Peyer's patch (tissue), 4 donors: ENCODE measurements around the gene CADM3. TPM values are rescaled to one million over a fixed set of nuclear protein-coding genes. Genes with fewer than 3 reads are reported as not detected.
A peak's percentile ranks its signal among the peaks of the same experiment; 100 is the strongest.

Source experiments
- DNase-seq, 3 donors: peaks; one replicate each; pipeline ENCODE4 v3.0.0-alpha.2; 2017 to 2019
- H3K27ac ChIP-seq, 4 donors: fragments of 200-600 bp; sonication (generic); one replicate each; pipeline ENCODE4 v1.5.1; 2016 to 2019
- H3K27me3 ChIP-seq, 2 donors: fragments of 200-600 bp; sonication (generic); one replicate each; pipeline ENCODE4 v1.5.1; 2019
- H3K36me3 ChIP-seq, 3 donors: fragments of 200-600 bp; sonication (generic); one replicate each; pipeline ENCODE4 v1.5.1; 2016 to 2019
- H3K4me1 ChIP-seq, 4 donors: fragments of 200-600 bp; sonication (generic); one replicate each; pipeline ENCODE4 v1.5.1; 2016 to 2019
- H3K4me3 ChIP-seq, 4 donors: fragments of 200-600 bp; sonication (generic); 1 replicate in 3 of 4; 2 replicates in 1 of 4; pipeline ENCODE4 v1.5.1; 2016 to 2019; ENCODE audit warnings: mild to moderate bottlenecking in 1 of 4
- H3K9me3 ChIP-seq, 4 donors: fragments of 200-600 bp; sonication (generic); one replicate each; pipeline ENCODE4 v1.5.1; 2016 to 2019; ENCODE audit warnings: mild to moderate bottlenecking in 1 of 4
- POLR2A ChIP-seq, 2 donors: fragments of 450-650 bp; IDR thresholded peaks; one replicate each; pipeline ENCODE4 v1.5.1; 2017; ENCODE audit warnings: antibody characterized with exemption in 2 of 2, mild to moderate bottlenecking in 2 of 2, moderate library complexity in 2 of 2
- total RNA-seq, 4 donors: library from RNA; depleted of rRNA; stranded (reverse); fragments of >200 nt; gene quantifications; one replicate each; pipeline ENCODE4 v1.1.0, GENCODE V29; 2016
- TF ChIP-seq, protein P1 (sequence below), 6 experiments: fragments of 450-650 bp in 4 of 6; fragments of 200-600 bp in 2 of 6; sonication (generic) in 1 of 6; IDR thresholded peaks; one replicate each; pipeline ENCODE4 v1.5.1; 2017 to 2019; ENCODE audit warnings: antibody characterized with exemption in 6 of 6, mild to moderate bottlenecking in 3 of 6, moderate library complexity in 1 of 6

CADM3 gene
- total RNA-seq, 4 donors from 2014 or later: 2.1 to 19.8 (median 8.1) TPM

DNA sequence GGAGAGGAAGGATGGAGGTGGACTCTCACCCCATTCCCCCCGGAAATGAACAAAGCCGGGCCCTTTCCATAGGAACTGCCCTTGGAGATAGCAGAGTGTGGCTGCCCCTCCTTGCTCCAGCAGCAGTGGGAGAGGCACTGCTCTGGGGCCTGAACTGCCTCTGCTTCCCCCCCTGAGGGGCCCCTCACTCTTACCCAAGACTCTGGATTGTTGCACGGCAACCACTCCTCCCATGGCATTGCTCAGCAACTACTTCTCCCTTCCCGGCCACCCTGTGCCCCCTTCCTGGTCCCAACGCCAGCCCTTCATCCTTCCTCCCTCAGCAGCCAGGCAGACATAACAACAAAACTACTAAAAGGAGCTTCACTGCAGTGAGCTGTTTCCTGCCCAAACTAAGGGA lies 30.2 kb downstream of the CADM3 start:
- TF ChIP-seq, protein P1, sequence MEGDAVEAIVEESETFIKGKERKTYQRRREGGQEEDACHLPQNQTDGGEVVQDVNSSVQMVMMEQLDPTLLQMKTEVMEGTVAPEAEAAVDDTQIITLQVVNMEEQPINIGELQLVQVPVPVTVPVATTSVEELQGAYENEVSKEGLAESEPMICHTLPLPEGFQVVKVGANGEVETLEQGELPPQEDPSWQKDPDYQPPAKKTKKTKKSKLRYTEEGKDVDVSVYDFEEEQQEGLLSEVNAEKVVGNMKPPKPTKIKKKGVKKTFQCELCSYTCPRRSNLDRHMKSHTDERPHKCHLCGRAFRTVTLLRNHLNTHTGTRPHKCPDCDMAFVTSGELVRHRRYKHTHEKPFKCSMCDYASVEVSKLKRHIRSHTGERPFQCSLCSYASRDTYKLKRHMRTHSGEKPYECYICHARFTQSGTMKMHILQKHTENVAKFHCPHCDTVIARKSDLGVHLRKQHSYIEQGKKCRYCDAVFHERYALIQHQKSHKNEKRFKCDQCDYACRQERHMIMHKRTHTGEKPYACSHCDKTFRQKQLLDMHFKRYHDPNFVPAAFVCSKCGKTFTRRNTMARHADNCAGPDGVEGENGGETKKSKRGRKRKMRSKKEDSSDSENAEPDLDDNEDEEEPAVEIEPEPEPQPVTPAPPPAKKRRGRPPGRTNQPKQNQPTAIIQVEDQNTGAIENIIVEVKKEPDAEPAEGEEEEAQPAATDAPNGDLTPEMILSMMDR (IDR thresholded peaks at IDR 0.05): no peak
- TF ChIP-seq POLR2A (IDR thresholded peaks at IDR 0.05): no peak
- Histone ChIP-seq H3K27ac (no peak overlapping the region), H3K9me3 (no peaks in the 10 kb centered on the region), H3K4me3 (peak overlapping the region in 1 of 4 donors; percentile 10), H3K36me3 (no peaks in the 10 kb centered on the region), H3K27me3 (no peaks in the 10 kb centered on the region), H3K4me1 (no peaks in the 10 kb centered on the region)
- DNase-seq: no peak

DNA sequence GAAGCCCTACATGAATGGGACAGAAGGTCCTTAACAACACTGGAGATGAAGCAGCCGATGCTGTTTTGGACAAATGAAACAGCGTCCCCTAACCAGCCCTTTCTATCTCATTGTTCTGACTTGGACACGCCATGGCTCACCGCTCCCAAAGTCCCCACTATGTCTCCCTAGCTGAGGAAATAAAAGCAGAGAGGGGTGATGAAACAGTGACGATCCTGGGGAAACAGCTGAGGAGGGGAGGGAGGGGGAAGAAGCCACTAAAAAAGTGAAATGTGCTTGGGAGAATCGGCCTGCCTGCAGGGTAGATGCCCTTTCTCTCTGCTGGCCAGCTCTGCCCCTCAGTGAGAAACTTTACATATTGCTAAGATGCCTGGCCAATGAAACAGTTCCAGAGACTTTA lies 32.2 kb downstream of the CADM3 start:
- Histone ChIP-seq H3K4me3 (no peak overlapping the region), H3K27me3 (no peaks in the 10 kb centered on the region), H3K27ac (no peak overlapping the region), H3K4me1 (no peaks in the 10 kb centered on the region), H3K36me3 (no peaks in the 10 kb centered on the region), H3K9me3 (no peaks in the 10 kb centered on the region)
- no peak for DNase-seq
- TF ChIP-seq, protein P1 (IDR thresholded peaks at IDR 0.05): no peak
- TF ChIP-seq POLR2A (IDR thresholded peaks at IDR 0.05): no peak

DNA sequence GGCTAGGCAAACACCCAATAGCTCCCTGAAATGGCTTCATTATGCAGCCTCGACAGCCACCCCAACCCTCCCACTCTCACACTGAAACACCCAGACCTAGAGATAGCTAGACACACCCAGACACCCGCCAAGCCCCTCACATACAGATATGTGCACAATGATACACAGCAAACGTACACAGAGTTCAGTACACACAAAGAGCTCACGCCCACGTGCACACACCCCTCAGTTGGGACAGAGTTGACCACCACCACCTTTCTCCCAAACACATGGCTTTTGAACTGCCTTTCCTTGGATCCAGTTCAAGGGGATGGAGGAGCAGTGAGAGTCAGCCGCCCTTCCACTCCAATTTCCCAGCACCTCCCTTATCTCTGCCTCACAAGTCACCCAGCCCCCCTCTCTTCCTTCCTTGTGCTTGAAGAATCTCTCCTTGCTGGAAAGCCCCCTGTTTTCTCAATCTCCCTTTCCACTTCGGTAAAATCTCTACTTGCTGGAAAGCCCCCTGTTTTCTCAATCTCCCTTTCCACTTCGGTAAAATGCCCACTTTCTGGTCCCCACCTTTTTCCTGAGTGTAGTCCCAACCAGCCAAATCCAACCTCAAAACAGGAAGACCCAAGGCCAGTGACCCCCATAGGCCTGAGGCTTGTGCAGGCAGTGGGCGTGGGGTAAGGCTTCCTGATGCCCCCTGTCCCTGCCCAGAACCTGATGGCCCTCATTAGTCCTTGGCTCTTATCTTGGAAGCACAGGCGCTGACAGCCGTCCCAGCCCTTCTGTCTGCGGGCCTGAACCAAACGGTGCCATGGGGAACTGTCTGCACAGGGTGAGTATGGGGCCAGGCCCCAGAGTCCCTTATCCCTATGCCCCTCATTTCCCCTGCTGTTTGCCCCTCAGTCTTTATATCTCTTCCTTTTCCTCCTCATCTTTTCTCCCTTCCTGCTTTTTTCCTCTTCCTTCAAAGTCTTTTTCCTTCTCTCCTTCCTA lies 33.0 kb downstream of the CADM3 start, which contains the start of gene ACKR1:
ACKR1 (plus strand) TSS at position 715 of the 981 bp plus-strand sequence; CDS start at position 800, 85 bp downstream.
- peak within 1 kb of the TSS in 1 of 4 donors; percentile 12 for H3K4me3 ChIP-seq
- H3K27me3 ChIP-seq: no peaks in the 10 kb centered on the region
- DNase-seq: no peak
- no peaks in the 10 kb centered on the region for H3K9me3 ChIP-seq
- H3K27ac ChIP-seq: no peak within 1 kb of the TSS
- no peak for TF ChIP-seq POLR2A (IDR thresholded peaks at IDR 0.05)
- TF ChIP-seq, protein P1 (IDR thresholded peaks at IDR 0.05): no peak
- H3K4me1 ChIP-seq: no peaks in the 10 kb centered on the region
- H3K36me3 ChIP-seq: no peaks in the 10 kb centered on the region

DNA sequence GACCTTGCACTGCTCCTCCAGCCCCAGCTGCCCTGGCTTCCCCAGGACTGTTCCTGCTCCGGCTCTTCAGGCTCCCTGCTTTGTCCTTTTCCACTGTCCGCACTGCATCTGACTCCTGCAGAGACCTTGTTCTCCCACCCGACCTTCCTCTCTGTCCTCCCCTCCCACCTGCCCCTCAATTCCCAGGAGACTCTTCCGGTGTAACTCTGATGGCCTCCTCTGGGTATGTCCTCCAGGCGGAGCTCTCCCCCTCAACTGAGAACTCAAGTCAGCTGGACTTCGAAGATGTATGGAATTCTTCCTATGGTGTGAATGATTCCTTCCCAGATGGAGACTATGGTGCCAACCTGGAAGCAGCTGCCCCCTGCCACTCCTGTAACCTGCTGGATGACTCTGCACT lies 33.8 kb downstream of the CADM3 start:
- H3K36me3 ChIP-seq: no peaks in the 10 kb centered on the region
- H3K4me3 ChIP-seq: peak overlapping the region in 1 of 4 donors; percentile 12
- no peak for TF ChIP-seq POLR2A (IDR thresholded peaks at IDR 0.05)
- DNase-seq: no peak
- no peaks in the 10 kb centered on the region for H3K4me1 ChIP-seq
- no peak overlapping the region for H3K27ac ChIP-seq
- no peaks in the 10 kb centered on the region for H3K27me3 ChIP-seq
- no peaks in the 10 kb centered on the region for H3K9me3 ChIP-seq

DNA sequence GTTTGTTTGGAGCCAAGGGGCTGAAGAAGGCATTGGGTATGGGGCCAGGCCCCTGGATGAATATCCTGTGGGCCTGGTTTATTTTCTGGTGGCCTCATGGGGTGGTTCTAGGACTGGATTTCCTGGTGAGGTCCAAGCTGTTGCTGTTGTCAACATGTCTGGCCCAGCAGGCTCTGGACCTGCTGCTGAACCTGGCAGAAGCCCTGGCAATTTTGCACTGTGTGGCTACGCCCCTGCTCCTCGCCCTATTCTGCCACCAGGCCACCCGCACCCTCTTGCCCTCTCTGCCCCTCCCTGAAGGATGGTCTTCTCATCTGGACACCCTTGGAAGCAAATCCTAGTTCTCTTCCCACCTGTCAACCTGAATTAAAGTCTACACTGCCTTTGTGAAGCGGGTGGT lies 34.7 kb downstream of the CADM3 start:
- no peaks in the 10 kb centered on the region for H3K9me3 ChIP-seq
- H3K4me1 ChIP-seq: no peaks in the 10 kb centered on the region
- H3K27me3 ChIP-seq: no peaks in the 10 kb centered on the region
- H3K27ac ChIP-seq: no peak overlapping the region
- no peak overlapping the region for H3K4me3 ChIP-seq
- H3K36me3 ChIP-seq: no peaks in the 10 kb centered on the region
- no peak for DNase-seq
- no peak for TF ChIP-seq POLR2A (IDR thresholded peaks at IDR 0.05)
- TF ChIP-seq, protein P1 (IDR thresholded peaks at IDR 0.05): no peak

DNA sequence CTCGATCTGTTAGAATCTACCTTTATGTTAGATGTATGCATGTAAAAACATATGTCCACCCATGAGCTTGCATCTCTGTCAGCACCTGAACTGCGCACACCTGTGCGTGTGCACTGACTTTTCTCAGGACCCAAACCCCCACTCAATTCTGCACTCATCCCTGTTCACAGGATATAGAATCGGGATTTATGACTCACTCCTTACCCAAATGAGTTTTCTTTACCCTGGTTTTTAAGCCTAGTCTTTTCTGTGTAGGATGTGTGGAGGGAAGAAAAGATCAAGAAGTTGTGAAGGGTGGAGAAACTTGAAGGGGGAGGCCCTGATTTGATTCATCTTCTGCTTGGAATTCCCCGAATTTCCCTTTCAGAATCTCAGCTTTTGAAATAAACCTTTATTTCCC lies 35.7 kb downstream of the CADM3 start:
- no peak for DNase-seq
- no peak for TF ChIP-seq POLR2A (IDR thresholded peaks at IDR 0.05)
- TF ChIP-seq, protein P1 (IDR thresholded peaks at IDR 0.05): no peak
- H3K27me3 ChIP-seq: no peaks in the 10 kb centered on the region
- H3K4me3 ChIP-seq: no peak overlapping the region
- no peaks in the 10 kb centered on the region for H3K9me3 ChIP-seq
- no peaks in the 10 kb centered on the region for H3K4me1 ChIP-seq
- no peaks in the 10 kb centered on the region for H3K36me3 ChIP-seq
- H3K27ac ChIP-seq: no peak overlapping the region
